Stimulated activated naive B cell treated with anti-CD40 and anti-IgM and Interleukin-4, amounts not matched to agents 10 μg/mL and 1 μg/mL and 100 μg/mL, for 72 hours (primary cell): ENCODE results near the gene FLRT2.

Experiments used
- ATAC-seq, 2 donors: fragments of 150-1000 bp; cut with Tn5 transposase; replicated peaks; 2 replicates each; pipeline ENCODE4 v1.10.0; 2021; ENCODE audit warnings: moderate library complexity in 1 of 2
- DNase-seq: peaks from one replicate; pipeline ENCODE4 v3.0.0; 2021
- H3K27ac Mint-ChIP-seq: one replicate; pipeline ENCODE4 v1.8.0; 2022; ENCODE audit warnings: mild to moderate bottlenecking, mixed read lengths
- H3K27me3 Mint-ChIP-seq, 2 donors: one replicate each; pipeline ENCODE4 v1.8.0; 2022; ENCODE audit warnings: mixed read lengths in 2 of 2
- H3K36me3 Mint-ChIP-seq, 2 donors: one replicate each; pipeline ENCODE4 v1.8.0; 2022; ENCODE audit warnings: mixed read lengths in 2 of 2, mild to moderate bottlenecking in 1 of 2
- H3K4me1 Mint-ChIP-seq, 2 donors: one replicate each; pipeline ENCODE4 v1.8.0; 2022; ENCODE audit warnings: mixed read lengths in 2 of 2, mild to moderate bottlenecking in 1 of 2
- H3K4me3 Mint-ChIP-seq, 2 donors: one replicate each; pipeline ENCODE4 v1.8.0; 2022; ENCODE audit warnings: mild to moderate bottlenecking in 2 of 2, mixed read lengths in 2 of 2, moderate library complexity in 1 of 2
- H3K9me3 Mint-ChIP-seq, 2 donors: one replicate each; pipeline ENCODE4 v1.8.0; 2022; ENCODE audit warnings: mixed read lengths in 2 of 2, mild to moderate bottlenecking in 1 of 2

FLRT2 gene

DNA sequence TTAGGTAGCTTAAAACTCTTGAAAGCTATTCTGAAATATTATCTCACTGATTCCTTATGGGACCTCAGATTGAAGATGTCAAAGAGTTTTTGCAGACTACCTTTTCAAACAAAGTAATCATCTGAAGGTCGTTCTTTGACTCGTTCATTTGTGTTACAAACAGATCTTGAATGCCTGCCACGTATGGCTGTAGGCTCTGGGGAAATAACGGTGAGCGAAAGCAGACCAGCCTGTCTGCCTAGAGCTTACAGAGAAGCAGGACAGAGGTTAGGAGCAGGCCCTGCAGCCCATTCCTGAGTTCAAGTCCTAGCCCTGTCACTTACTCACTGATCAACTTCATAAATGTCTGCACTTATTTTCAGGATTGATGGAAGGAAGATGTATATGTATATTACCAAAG, 83.6 kb downstream of the FLRT2 start:
- peaks cover 2 to 8% of the 10 kb centered on the region in 2 donors for H3K9me3 Mint-ChIP-seq
- no peaks in the 10 kb centered on the region for H3K4me1 Mint-ChIP-seq
- no peak overlapping the region for H3K4me3 Mint-ChIP-seq
- H3K36me3 Mint-ChIP-seq = no peaks in the 10 kb centered on the region
- no peak overlapping the region for H3K27ac Mint-ChIP-seq
- no peaks in the 10 kb centered on the region for H3K27me3 Mint-ChIP-seq
- ATAC-seq (no peak), DNase-seq (no peak)

DNA sequence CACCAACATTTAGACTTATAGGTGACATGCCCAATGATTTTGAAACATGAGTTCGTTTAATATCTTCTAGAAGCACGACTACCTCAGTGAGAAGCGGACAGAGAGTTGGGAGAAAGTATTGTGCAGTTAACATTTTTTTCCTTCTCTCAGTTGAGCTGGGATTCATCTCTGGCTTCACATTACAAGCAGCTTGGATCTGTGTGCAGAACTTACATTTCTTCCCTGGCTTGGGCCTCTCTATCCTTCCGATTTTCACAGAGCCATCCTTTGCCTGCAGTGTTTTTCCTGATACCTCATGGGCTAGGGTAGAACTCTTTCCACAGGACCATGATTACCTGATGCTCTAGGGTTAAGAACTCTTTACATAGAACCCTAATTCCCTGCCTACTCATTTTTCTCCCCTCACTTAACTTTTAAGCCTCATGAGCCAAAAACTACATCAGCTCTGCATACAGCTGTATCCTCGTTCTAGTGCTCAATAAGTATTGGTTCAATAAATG, 86.5 kb downstream of the FLRT2 start:
- DNase-seq (no peak), ATAC-seq (no peak)
- no peak overlapping the region for H3K4me3 Mint-ChIP-seq
- peaks cover 0 to 2% of the 10 kb centered on the region in 2 donors for H3K4me1 Mint-ChIP-seq
- no peaks in the 10 kb centered on the region for H3K27me3 Mint-ChIP-seq
- H3K36me3 Mint-ChIP-seq = no peaks in the 10 kb centered on the region
- no peak overlapping the region for H3K27ac Mint-ChIP-seq
- H3K9me3 Mint-ChIP-seq = peaks cover 0 to 2% of the 10 kb centered on the region in 2 donors

DNA sequence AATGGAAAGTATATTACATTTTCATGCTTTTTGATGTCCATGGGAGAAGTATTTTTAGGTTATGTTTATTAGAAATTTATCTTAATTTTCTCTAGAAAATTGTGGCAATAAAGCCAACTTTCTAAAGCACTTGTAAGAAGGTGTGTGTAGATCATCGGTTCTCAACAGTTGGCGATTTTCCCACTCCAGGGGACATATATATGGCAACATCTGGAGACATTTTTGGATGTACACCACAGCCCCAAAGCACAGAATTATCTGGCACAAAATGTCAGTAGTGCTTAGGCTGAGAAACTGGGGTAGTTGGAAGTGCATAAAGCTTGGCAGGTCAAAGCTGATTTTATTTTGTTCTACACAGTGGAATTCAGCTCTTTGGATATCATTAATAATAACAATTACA, 86.9 kb downstream of the FLRT2 start:
- Mint-ChIP-seq H3K27ac (no peak overlapping the region), H3K4me3 (no peak overlapping the region), H3K9me3 (peaks cover 0 to 2% of the 10 kb centered on the region in 2 donors), H3K27me3 (no peaks in the 10 kb centered on the region), H3K36me3 (no peaks in the 10 kb centered on the region), H3K4me1 (peaks cover 0 to 2% of the 10 kb centered on the region in 2 donors)
- DNase-seq = no peak
- ATAC-seq = no peak

DNA sequence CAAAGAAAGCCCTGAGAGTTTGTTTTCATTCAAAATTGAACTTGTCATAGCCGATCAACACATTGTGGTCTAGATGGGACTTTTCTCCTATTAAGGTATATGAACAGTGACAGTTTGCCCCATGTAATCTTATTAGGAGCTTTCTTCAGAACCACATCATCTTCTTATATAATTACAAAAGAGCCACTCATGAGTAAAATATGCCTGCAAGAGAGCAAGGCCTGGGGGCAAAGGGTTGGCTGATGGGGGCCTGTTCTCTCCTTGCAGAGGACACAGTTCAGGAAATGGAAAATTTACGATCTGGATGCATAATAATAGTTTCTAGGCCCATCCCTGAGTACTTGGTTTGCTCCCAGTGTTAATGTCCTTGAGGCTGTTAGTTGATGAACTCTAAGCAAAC, 87.8 kb downstream of the FLRT2 start:
- peaks cover 0 to 4% of the 10 kb centered on the region in 2 donors for H3K9me3 Mint-ChIP-seq
- no peak overlapping the region for H3K27ac Mint-ChIP-seq
- DNase-seq = no peak
- no peaks in the 10 kb centered on the region for H3K27me3 Mint-ChIP-seq
- H3K4me3 Mint-ChIP-seq = no peak overlapping the region
- H3K36me3 Mint-ChIP-seq = no peaks in the 10 kb centered on the region
- H3K4me1 Mint-ChIP-seq = peaks cover 0 to 2% of the 10 kb centered on the region in 2 donors
- no peak for ATAC-seq

DNA sequence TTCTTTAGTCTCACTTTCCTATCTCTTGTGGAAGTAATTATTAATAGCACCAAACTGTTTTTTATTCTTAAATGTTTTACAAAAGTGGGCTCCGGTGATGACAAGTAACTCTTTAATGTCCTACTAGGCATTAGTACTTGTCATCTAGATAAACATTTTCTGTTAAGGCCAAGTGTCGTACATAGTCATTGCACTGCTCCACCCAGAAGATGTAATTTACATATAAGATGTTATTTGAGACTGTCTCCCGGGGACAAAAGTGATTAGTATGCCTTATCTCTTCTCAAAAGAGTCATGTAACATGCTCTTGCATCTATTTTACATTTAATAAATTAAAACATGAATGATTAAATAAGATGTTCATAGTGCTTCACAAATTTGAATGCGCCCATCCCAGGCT, 88.4 kb downstream of the FLRT2 start:
- Mint-ChIP-seq H3K9me3 (peaks cover 0 to 4% of the 10 kb centered on the region in 2 donors), H3K27me3 (no peaks in the 10 kb centered on the region), H3K4me1 (peaks cover 0 to 2% of the 10 kb centered on the region in 2 donors), H3K36me3 (no peaks in the 10 kb centered on the region), H3K4me3 (no peak overlapping the region), H3K27ac (no peak overlapping the region)
- ATAC-seq = no peak
- no peak for DNase-seq

DNA sequence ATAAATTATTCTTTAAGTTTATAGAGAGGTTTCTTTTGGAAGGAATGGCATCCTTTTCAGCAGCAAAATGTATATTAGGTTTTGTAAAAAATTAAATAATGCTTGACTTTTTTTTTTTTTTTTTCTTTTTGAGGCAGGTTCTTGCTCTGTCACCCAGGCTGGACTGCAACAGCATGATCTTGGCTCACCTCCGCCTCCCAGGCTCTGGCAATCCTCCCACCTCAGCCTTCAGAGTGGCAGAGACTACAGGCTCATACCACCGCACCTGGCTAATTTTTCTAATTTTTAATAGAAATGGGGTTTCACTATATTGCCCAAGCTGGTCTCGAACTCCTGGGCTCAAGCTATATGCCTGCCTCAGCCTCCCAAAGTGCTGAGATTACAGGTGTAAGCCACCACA, 89.0 kb downstream of the FLRT2 start:
- no peak for DNase-seq
- peaks cover 0 to 4% of the 10 kb centered on the region in 2 donors for H3K9me3 Mint-ChIP-seq
- H3K4me3 Mint-ChIP-seq = no peak overlapping the region
- no peak for ATAC-seq
- no peaks in the 10 kb centered on the region for H3K27me3 Mint-ChIP-seq
- no peak overlapping the region for H3K27ac Mint-ChIP-seq
- peaks cover 0 to 2% of the 10 kb centered on the region in 2 donors for H3K4me1 Mint-ChIP-seq
- no peaks in the 10 kb centered on the region for H3K36me3 Mint-ChIP-seq

DNA sequence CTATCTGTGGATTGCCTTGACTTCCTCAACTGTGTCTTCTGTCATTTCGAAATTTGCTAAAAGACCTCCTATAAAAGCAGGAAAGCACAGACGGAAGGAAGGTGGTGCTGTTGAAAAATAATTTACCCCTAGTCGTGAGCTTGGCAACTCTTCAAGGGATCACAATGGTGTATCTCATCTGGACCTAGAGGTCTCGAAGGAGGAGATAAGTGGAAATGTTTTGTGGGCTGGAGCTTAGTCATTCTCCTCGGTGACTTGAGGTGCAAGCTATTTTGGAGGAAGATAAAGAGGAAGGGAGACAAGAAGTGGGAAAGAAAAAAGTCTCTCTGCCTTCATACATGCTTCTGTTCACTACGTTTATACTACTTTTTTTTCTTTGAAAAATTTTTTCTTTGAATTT, 89.9 kb downstream of the FLRT2 start:
- Mint-ChIP-seq H3K9me3 (peaks cover 0 to 4% of the 10 kb centered on the region in 2 donors), H3K4me1 (peaks cover 0 to 2% of the 10 kb centered on the region in 2 donors), H3K36me3 (no peaks in the 10 kb centered on the region), H3K27ac (no peak overlapping the region), H3K4me3 (no peak overlapping the region), H3K27me3 (no peaks in the 10 kb centered on the region)
- ATAC-seq (no peak), DNase-seq (no peak)

DNA sequence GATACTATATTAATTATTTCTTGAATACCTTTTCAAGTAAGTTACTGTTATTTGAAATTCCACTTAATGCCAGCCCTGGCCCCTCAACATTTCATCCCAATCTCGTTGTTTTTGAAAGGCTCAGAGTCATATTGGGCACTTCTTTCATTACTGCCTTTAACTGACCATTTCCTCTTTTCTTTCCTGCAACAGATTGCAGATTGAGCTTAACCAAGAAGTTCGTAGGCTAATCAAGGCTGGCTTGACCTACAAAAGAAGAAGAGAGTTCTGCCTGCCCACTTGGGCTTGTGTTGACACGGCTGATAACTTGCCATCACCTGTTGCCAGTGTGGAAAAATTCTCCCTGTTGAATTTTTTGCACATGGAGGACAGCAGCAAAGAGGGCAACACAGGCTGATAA, 91.0 kb downstream of the FLRT2 start:
- no peaks in the 10 kb centered on the region for H3K27me3 Mint-ChIP-seq
- H3K4me3 Mint-ChIP-seq = no peak overlapping the region
- no peak overlapping the region for H3K27ac Mint-ChIP-seq
- H3K4me1 Mint-ChIP-seq = peaks cover 0 to 2% of the 10 kb centered on the region in 2 donors
- peaks cover 0 to 2% of the 10 kb centered on the region in 2 donors for H3K9me3 Mint-ChIP-seq
- no peaks in the 10 kb centered on the region for H3K36me3 Mint-ChIP-seq
- no peak for ATAC-seq
- DNase-seq = no peak

DNA sequence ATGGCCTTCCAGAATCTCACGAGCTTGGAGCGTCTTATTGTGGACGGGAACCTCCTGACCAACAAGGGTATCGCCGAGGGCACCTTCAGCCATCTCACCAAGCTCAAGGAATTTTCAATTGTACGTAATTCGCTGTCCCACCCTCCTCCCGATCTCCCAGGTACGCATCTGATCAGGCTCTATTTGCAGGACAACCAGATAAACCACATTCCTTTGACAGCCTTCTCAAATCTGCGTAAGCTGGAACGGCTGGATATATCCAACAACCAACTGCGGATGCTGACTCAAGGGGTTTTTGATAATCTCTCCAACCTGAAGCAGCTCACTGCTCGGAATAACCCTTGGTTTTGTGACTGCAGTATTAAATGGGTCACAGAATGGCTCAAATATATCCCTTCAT, 92.2 kb downstream of the FLRT2 start:
- Mint-ChIP-seq H3K4me3 (no peak overlapping the region), H3K36me3 (no peaks in the 10 kb centered on the region), H3K27ac (no peak overlapping the region), H3K4me1 (peaks cover 0 to 2% of the 10 kb centered on the region in 2 donors), H3K9me3 (peaks cover 0 to 2% of the 10 kb centered on the region in 2 donors), H3K27me3 (no peaks in the 10 kb centered on the region)
- ATAC-seq (no peak), DNase-seq (no peak)

DNA sequence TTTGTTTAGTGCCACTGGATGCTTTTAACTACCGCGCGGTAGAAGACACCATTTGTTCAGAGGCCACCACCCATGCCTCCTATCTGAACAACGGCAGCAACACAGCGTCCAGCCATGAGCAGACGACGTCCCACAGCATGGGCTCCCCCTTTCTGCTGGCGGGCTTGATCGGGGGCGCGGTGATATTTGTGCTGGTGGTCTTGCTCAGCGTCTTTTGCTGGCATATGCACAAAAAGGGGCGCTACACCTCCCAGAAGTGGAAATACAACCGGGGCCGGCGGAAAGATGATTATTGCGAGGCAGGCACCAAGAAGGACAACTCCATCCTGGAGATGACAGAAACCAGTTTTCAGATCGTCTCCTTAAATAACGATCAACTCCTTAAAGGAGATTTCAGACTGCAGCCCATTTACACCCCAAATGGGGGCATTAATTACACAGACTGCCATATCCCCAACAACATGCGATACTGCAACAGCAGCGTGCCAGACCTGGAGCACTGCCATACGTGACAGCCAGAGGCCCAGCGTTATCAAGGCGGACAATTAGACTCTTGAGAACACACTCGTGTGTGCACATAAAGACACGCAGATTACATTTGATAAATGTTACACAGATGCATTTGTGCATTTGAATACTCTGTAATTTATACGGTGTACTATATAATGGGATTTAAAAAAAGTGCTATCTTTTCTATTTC, 93.2 kb downstream of the FLRT2 start:
- H3K27ac Mint-ChIP-seq = no peak overlapping the region
- H3K36me3 Mint-ChIP-seq = no peaks in the 10 kb centered on the region
- peaks cover 0 to 2% of the 10 kb centered on the region in 2 donors for H3K9me3 Mint-ChIP-seq
- no peak overlapping the region for H3K4me3 Mint-ChIP-seq
- H3K27me3 Mint-ChIP-seq = no peaks in the 10 kb centered on the region
- DNase-seq (no peak), ATAC-seq (no peak)
- peaks cover 0 to 2% of the 10 kb centered on the region in 2 donors for H3K4me1 Mint-ChIP-seq

DNA sequence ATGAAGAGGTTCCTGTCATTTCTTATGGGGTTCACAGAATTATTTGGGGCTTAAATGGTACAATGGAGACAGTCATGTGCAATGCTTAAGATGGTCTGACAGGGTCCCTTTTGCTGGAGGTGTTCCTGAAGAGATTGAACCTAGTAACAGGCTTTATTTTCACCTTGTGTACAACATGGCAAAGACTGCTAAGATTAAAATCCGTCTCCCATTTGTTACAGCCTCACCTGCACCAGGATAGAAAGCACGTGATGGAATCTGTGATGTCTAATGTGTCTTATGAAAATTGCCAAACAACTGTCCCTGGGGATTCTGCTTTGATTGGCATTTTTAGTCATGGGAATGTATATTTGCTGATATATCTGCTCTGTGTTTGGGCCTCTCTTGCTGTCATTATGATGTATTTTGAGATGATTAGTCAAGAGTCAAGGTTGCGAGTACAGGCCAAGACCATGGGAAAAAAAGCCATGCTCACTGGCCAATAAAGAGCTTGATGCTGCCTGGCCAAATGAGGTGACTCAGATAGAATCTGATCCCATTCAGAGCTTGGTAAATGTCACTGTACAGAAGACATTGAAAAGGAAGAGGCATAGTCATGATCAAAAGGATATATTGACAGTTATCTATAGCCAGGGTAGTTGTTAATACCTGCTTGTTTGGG, 96.1 kb downstream of the FLRT2 start:
- no peak overlapping the region for H3K4me3 Mint-ChIP-seq
- H3K9me3 Mint-ChIP-seq = peaks cover 0 to 2% of the 10 kb centered on the region in 2 donors
- no peaks in the 10 kb centered on the region for H3K36me3 Mint-ChIP-seq
- ATAC-seq (no peak), DNase-seq (no peak)
- no peak overlapping the region for H3K27ac Mint-ChIP-seq
- no peaks in the 10 kb centered on the region for H3K27me3 Mint-ChIP-seq
- no peaks in the 10 kb centered on the region for H3K4me1 Mint-ChIP-seq

DNA sequence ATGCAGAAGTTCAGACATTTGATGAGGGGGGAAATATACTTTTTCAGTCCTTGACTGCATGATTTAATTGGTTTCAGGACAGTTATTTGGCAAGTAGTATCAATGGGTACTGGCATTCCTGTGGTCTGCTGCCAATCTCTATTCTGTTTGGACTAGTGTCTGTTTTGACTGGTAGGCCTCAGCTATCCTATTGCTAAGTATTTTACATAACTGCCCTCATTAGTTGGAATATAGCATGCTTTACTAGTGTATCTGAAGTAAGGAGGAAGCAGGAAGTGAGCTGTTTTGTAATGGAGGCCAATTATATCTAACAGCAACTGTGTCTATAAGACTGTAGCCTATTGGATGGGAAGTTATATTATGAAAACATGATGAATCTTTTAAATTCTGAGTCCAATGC, 104.3 kb downstream of the FLRT2 start:
- H3K27ac Mint-ChIP-seq = no peak overlapping the region
- no peaks in the 10 kb centered on the region for H3K4me1 Mint-ChIP-seq
- DNase-seq (no peak), ATAC-seq (no peak)
- no peaks in the 10 kb centered on the region for H3K36me3 Mint-ChIP-seq
- H3K4me3 Mint-ChIP-seq = no peak overlapping the region
- no peaks in the 10 kb centered on the region for H3K27me3 Mint-ChIP-seq
- no peaks in the 10 kb centered on the region for H3K9me3 Mint-ChIP-seq

DNA sequence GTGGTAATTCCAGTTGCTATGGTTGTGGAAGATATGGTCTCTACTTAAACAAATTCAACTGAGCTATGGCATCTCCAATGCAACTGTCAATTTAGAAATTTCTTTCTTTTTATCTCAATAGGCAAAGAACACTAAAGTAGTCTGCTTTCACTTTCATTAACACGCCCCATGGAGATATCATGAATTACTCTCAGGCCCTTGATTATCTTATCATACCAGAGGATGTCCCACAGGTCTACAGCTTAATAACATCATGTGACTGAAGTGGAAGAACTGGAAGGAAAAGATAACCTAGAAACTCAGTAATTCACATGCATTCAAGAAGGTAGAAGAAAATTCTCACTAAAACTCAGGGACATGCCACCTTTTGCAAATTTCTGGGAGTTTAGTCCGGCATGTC, 114.3 kb downstream of the FLRT2 start:
- no peaks in the 10 kb centered on the region for H3K9me3 Mint-ChIP-seq
- no peaks in the 10 kb centered on the region for H3K36me3 Mint-ChIP-seq
- H3K27me3 Mint-ChIP-seq = no peaks in the 10 kb centered on the region
- ATAC-seq (no peak), DNase-seq (no peak)
- no peak overlapping the region for H3K4me3 Mint-ChIP-seq
- H3K4me1 Mint-ChIP-seq = no peaks in the 10 kb centered on the region
- H3K27ac Mint-ChIP-seq = no peak overlapping the region

DNA sequence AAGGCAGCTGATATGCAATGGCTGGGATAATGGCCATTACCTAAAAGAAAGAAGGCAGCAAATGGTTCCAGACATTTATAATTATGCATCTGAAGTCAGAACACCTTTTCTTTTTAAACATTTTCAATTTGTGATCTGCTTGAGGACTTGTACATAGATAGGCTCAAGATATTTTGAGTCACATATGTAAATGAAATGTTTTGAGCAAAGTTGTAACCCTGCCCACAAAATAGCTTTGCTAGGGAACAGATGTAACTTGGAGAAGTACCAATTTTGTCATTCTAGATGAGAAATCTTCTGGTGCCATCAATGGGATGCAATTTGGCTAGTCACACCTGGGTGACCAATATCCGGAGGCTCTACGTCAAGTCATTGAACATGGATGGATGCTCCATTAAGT, 123.1 kb downstream of the FLRT2 start:
- no peak overlapping the region for H3K27ac Mint-ChIP-seq
- no peaks in the 10 kb centered on the region for H3K9me3 Mint-ChIP-seq
- ATAC-seq (no peak), DNase-seq (no peak)
- H3K36me3 Mint-ChIP-seq = no peaks in the 10 kb centered on the region
- no peaks in the 10 kb centered on the region for H3K27me3 Mint-ChIP-seq
- no peak overlapping the region for H3K4me3 Mint-ChIP-seq
- H3K4me1 Mint-ChIP-seq = no peaks in the 10 kb centered on the region

DNA sequence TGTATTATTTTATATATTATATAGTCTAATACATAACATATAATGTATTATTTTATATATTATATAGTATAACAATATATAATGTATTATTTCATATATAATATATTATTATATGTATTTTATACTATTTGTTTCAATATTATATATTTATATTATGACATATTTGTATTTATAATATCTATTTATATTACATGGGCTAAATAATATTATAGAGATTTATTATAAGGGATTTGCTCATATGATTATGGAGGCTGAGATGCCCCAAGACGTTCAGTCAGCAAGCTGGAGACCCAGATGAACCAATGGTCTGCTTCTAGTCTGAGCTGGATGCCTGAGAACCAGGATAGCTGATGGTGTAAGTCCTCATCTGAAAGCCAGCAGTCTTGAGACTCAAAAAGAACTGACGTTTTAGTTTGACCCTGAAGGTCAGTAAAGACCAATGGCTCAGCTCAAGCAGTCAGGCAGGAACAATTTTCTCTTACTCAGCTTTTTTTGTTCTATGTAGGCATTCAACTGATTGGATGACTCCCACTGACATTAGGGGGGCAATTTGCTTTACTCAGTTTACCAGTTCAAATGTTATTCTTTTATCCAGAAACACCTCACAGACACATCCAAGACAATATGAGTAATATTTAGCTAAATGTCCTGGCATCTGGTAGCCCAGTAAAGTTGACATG, 130.4 kb downstream of the FLRT2 start:
- Mint-ChIP-seq H3K36me3 (no peaks in the 10 kb centered on the region), H3K4me3 (no peak overlapping the region), H3K27me3 (no peaks in the 10 kb centered on the region), H3K9me3 (no peaks in the 10 kb centered on the region), H3K4me1 (no peaks in the 10 kb centered on the region), H3K27ac (no peak overlapping the region)
- DNase-seq (no peak), ATAC-seq (no peak)
